DND-41 (cell line): ENCODE data around the gene CCDC178.

ENCODE experiments used
- ATAC-seq: fragments of 200-7000 bp; cut with Tn5 transposase; 3 replicates; pipeline ENCODE4 v1.9.1; 2021; ENCODE audit warnings: low read depth; ENCODE audit not compliant: insufficient read depth
- DNase-seq: peaks from one replicate; pipeline ENCODE4 v3.0.0-alpha.2; 2020
- H2AFZ ChIP-seq: 2 replicates; pipeline ENCODE4 v1.6.0; 2012; ENCODE audit warnings: low read depth, low read length
- H3K27ac ChIP-seq: 2 replicates; pipeline ENCODE4 v1.5.1; 2012; ENCODE audit warnings: low read length, inconsistent platforms
- H3K27me3 ChIP-seq: fragments of 200-600 bp; sonication (generic); 2 replicates; pipeline ENCODE4 v1.6.0; 2012; ENCODE audit warnings: low read length, mild to moderate bottlenecking, inconsistent platforms; ENCODE audit not compliant: insufficient read depth, poor library complexity
- H3K36me3 ChIP-seq: 2 replicates; pipeline ENCODE4 v1.5.1; 2012; ENCODE audit warnings: low read length, inconsistent platforms; ENCODE audit not compliant: insufficient read depth
- H3K4me1 ChIP-seq: 2 replicates; pipeline ENCODE4 v1.5.1; 2012; ENCODE audit warnings: mild to moderate bottlenecking, low read length; ENCODE audit not compliant: insufficient read depth
- H3K4me2 ChIP-seq: 2 replicates; pipeline ENCODE4 v1.6.0; 2012; ENCODE audit warnings: mild to moderate bottlenecking, moderate library complexity, low read length, inconsistent platforms; ENCODE audit not compliant: insufficient read depth
- H3K4me3 ChIP-seq, 2 experiments: fragments of 200-600 bp in 1 of 2; shearing (Covaris generic) in 1 of 2; 2 replicates each; pipeline ENCODE4 v1.5.1; 2012 to 2016; ENCODE audit warnings: inconsistent platforms in 2 of 2, low read length in 2 of 2, mild to moderate bottlenecking in 2 of 2, low read depth in 1 of 2, moderate library complexity in 1 of 2
- H3K79me2 ChIP-seq: 2 replicates; pipeline ENCODE4 v1.6.0; 2012; ENCODE audit warnings: low read length, inconsistent platforms; ENCODE audit not compliant: insufficient read depth
- H3K9ac ChIP-seq: 2 replicates; pipeline ENCODE4 v1.6.0; 2012; ENCODE audit warnings: low read depth, mild to moderate bottlenecking, inconsistent platforms, low read length, moderate library complexity
- H3K9me3 ChIP-seq: 2 replicates; pipeline ENCODE4 v1.5.1; 2012; ENCODE audit warnings: low read length, moderate library complexity, mild to moderate bottlenecking, inconsistent platforms; ENCODE audit not compliant: insufficient read depth, severe bottlenecking
- H4K20me1 ChIP-seq: 2 replicates; pipeline ENCODE4 v1.6.0; 2012; ENCODE audit warnings: low read length; ENCODE audit not compliant: insufficient read depth
- EZH2 ChIP-seq: IDR thresholded peaks from 3 replicates; pipeline ENCODE4 v1.6.1; 2012; ENCODE audit warnings: borderline replicate concordance, low read depth, mild to moderate bottlenecking, moderate library complexity, low read length, inconsistent platforms; ENCODE audit not compliant: severe bottlenecking
- TF ChIP-seq, protein P1 (sequence below): IDR thresholded peaks from 2 replicates; pipeline ENCODE4 v1.5.1; 2012; ENCODE audit warnings: borderline replicate concordance, low read length, moderate library complexity, mild to moderate bottlenecking; ENCODE audit not compliant: poor library complexity, severe bottlenecking; ENCODE audit errors: extremely low read depth

CCDC178 gene

DNA sequence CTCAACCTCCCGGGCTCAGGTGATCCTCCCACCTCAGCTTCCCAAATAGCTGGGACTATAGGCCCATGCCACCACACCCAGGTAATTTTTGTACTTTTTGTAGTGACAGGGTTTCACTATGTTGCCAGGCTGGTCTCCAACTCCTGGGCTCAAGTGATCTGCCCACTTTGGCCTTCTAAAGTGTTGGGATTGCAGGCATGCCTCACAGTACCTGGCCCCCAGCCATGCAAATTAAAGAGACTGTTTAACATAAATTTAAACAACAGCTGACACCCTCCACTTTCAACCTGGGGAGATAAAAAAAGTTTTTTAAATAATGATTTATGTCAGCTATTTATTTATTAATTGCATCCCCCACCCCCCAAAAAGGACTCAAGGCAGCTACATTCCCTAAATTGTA lies 234.7 kb downstream of the CCDC178 start:
- H3K36me3 ChIP-seq, result no peaks in the 10 kb centered on the region
- H3K4me3 ChIP-seq, result no peak overlapping the region
- H3K9me3 ChIP-seq, result no peaks in the 10 kb centered on the region
- H3K9ac ChIP-seq, result no peak overlapping the region
- no peaks in the 10 kb centered on the region for H4K20me1 ChIP-seq
- no peaks in the 10 kb centered on the region for H3K79me2 ChIP-seq
- TF ChIP-seq, protein P1, sequence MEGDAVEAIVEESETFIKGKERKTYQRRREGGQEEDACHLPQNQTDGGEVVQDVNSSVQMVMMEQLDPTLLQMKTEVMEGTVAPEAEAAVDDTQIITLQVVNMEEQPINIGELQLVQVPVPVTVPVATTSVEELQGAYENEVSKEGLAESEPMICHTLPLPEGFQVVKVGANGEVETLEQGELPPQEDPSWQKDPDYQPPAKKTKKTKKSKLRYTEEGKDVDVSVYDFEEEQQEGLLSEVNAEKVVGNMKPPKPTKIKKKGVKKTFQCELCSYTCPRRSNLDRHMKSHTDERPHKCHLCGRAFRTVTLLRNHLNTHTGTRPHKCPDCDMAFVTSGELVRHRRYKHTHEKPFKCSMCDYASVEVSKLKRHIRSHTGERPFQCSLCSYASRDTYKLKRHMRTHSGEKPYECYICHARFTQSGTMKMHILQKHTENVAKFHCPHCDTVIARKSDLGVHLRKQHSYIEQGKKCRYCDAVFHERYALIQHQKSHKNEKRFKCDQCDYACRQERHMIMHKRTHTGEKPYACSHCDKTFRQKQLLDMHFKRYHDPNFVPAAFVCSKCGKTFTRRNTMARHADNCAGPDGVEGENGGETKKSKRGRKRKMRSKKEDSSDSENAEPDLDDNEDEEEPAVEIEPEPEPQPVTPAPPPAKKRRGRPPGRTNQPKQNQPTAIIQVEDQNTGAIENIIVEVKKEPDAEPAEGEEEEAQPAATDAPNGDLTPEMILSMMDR, result no peak
- no peak for TF ChIP-seq EZH2
- H3K27me3 ChIP-seq, result no peaks in the 10 kb centered on the region
- no peak overlapping the region for H2AFZ ChIP-seq
- ATAC-seq (no peak), DNase-seq (no peak)
- no peak overlapping the region for H3K27ac ChIP-seq
- no peak overlapping the region for H3K4me2 ChIP-seq
- peaks cover 13% of the 10 kb centered on the region for H3K4me1 ChIP-seq

DNA sequence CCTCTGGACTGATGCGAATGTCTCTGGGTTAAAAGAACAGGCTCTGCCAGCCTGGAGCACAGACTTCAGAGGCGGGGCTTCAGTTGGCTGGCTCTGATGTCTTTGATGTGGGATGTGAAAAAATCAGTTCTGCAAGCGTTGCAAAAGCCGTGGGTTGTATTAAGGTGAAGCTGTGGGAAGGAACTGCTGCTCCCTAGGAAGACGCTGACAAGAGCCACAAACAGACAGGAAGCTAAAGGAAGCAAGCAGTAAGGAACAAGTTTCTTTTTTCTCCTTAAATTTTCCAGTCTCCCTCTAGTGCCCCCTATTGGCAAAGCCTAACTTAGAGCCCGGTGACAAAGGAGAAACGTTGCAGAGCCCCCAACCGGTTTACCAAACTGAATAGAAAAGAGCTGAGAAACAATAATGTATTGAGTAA lies 239.0 kb downstream of the CCDC178 start:
- peaks cover 15% of the 10 kb centered on the region for H3K4me1 ChIP-seq
- ATAC-seq, result peak; percentile 99
- H3K9ac ChIP-seq, result no peak overlapping the region
- H3K27me3 ChIP-seq, result no peaks in the 10 kb centered on the region
- H3K4me2 ChIP-seq, result peak overlapping the region; percentile 31
- no peak overlapping the region for H3K27ac ChIP-seq
- H3K4me3 ChIP-seq, result no peak overlapping the region
- TF ChIP-seq, protein P1, result peak; percentile 70
- TF ChIP-seq EZH2, result no peak
- H2AFZ ChIP-seq, result no peak overlapping the region
- no peaks in the 10 kb centered on the region for H3K9me3 ChIP-seq
- H3K79me2 ChIP-seq, result no peaks in the 10 kb centered on the region
- H4K20me1 ChIP-seq, result no peaks in the 10 kb centered on the region
- H3K36me3 ChIP-seq, result no peaks in the 10 kb centered on the region
- DNase-seq, result peak; percentile 80

DNA sequence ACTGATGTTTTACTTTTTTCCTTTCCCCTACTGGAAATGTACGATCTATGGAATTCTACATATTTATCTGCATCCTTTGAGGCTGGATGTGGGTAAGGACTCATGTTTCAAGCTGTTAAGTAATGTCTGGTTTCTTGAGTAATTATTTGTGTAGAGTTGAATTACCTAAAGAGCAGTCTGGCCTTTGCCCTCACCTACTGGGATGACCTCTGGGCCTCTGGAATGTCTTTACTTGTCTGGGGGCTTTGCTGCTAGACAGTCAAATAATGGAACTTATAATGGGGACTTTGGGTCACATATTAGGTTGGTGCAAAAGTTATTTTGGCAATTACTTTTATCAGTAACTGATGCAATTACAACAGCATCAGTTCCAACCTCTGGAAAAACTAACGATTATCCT lies 244.7 kb downstream of the CCDC178 start:
- Histone ChIP-seq H3K9me3 (no peaks in the 10 kb centered on the region), H3K36me3 (no peaks in the 10 kb centered on the region), H3K9ac (no peak overlapping the region), H3K4me1 (peaks cover 10% of the 10 kb centered on the region), H4K20me1 (no peaks in the 10 kb centered on the region), H2AFZ (no peak overlapping the region), H3K27ac (no peak overlapping the region), H3K4me3 (no peak overlapping the region), H3K79me2 (no peaks in the 10 kb centered on the region), H3K4me2 (no peak overlapping the region), H3K27me3 (no peaks in the 10 kb centered on the region)
- ATAC-seq (no peak), DNase-seq (no peak)
- TF ChIP-seq, protein P1, result no peak
- TF ChIP-seq EZH2, result no peak

DNA sequence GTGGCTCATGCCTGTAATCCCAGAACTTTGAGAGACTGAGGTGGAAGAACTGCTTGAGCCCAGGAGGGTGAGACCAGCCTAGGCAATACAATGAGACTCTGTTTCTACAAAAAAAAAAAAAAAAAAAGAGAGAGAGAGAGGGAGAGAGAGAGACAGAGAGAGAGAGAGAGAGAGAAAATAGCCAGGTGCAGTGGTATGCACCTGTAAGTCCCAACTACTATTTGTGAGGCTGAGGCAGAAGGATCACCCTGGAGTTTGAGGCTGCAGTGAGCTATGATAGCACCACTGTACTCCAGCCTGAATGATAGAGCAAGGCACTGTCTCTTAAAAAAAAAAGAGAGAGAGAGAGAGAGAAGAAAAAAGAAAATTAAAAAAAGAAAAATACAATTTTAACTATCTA lies 245.7 kb downstream of the CCDC178 start:
- Histone ChIP-seq H3K27me3 (no peaks in the 10 kb centered on the region), H4K20me1 (no peaks in the 10 kb centered on the region), H3K27ac (no peak overlapping the region), H2AFZ (no peak overlapping the region), H3K9ac (no peak overlapping the region), H3K4me1 (peaks cover 9% of the 10 kb centered on the region), H3K79me2 (no peaks in the 10 kb centered on the region), H3K4me2 (no peak overlapping the region), H3K36me3 (no peaks in the 10 kb centered on the region), H3K4me3 (no peak overlapping the region), H3K9me3 (no peaks in the 10 kb centered on the region)
- DNase-seq, result no peak
- TF ChIP-seq, protein P1, result no peak
- TF ChIP-seq EZH2, result no peak
- ATAC-seq, result no peak
